Epithelial cell of esophagus (primary cell): ENCODE measurements around the gene CEP20.

Experiments
- DNase-seq: peaks from one replicate; pipeline ENCODE4 v3.0.0; 2010; ENCODE audit warnings: low read depth
- H3K4me3 ChIP-seq: 2 replicates; pipeline ENCODE4 v1.5.1; 2011; ENCODE audit warnings: mild to moderate bottlenecking, low read length, control low read depth
- TF ChIP-seq, protein P1 (sequence below): IDR thresholded peaks from 2 replicates; pipeline ENCODE4 v1.5.1; 2011; ENCODE audit warnings: low read depth, mild to moderate bottlenecking, low read length, control low read depth, inconsistent platforms; ENCODE audit not compliant: insufficient read depth; ENCODE audit errors: missing control alignments

Gene CEP20

DNA sequence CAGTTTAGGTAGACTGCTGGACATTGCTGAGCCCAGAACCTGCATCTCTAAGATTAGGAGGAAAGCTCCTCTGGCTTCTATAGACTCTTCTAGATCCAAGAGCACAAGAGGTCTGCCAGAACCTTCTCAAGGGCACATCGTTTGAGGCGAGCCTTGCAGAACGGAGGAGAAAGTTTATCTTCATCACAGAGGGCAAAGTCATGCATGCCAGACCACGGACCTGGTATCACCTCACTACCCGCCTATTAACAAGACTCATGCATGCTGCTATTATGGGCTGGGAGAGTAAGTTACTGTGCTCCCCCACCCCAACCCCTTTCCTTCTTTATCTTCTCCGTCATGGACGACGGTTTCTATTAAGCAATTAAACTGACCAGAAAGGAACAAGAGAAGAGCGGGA lies 54.9 kb downstream of the CEP20 start:
- TF ChIP-seq, protein P1, sequence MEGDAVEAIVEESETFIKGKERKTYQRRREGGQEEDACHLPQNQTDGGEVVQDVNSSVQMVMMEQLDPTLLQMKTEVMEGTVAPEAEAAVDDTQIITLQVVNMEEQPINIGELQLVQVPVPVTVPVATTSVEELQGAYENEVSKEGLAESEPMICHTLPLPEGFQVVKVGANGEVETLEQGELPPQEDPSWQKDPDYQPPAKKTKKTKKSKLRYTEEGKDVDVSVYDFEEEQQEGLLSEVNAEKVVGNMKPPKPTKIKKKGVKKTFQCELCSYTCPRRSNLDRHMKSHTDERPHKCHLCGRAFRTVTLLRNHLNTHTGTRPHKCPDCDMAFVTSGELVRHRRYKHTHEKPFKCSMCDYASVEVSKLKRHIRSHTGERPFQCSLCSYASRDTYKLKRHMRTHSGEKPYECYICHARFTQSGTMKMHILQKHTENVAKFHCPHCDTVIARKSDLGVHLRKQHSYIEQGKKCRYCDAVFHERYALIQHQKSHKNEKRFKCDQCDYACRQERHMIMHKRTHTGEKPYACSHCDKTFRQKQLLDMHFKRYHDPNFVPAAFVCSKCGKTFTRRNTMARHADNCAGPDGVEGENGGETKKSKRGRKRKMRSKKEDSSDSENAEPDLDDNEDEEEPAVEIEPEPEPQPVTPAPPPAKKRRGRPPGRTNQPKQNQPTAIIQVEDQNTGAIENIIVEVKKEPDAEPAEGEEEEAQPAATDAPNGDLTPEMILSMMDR = no peak
- H3K4me3 ChIP-seq = no peak overlapping the region
- DNase-seq = no peak

DNA sequence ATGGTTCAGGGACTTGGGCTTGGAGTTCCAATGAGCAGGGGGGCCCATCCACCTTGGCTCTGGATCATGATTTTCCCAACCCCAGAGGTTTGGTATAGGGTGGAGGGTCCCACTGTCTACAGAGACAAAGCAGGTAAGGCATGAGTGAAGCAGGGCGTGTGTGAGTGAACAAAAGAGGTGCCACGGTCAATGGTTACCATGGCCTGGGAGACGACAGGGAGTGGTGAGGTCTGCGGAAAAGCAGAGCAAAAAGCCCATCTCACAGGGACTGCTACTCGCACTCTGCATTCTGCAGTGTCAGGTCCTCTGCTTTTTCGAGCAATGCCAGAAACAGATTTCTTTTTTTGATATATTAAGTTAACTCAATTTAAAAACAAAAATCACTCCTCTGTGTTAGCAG lies 56.2 kb downstream of the CEP20 start:
- DNase-seq = no peak
- no peak overlapping the region for H3K4me3 ChIP-seq
- TF ChIP-seq, protein P1 = no peak

DNA sequence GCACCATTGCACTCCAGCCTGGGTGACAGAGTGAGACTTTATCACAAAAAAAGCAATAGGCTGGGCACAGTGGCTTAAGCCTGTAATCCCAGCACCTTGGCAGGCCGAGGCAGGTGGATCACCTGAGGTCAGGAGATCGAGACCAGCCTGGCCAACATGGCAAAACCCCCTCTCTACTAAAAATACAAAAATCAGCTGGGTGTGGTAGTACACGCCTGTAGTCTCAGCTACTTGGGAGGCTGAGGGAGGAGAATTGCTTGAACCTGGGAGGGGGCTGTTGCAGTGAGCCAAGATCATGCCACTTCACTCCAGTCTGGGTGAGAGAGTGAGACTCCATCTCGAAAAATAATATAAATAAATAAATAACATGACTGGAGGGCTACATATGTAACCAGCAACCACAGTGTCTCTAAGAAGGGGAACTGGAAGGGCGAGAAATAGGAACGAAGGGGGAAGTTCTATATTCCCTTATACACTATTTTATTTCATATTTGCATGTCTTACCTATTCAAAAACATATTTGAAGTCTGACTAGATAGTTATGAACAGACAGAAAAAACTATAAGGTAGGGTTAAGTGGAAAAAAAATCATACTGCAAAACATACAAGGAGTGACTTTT lies 57.5 kb downstream of the CEP20 start:
- TF ChIP-seq, protein P1 = no peak
- DNase-seq = no peak
- H3K4me3 ChIP-seq = no peak overlapping the region

DNA sequence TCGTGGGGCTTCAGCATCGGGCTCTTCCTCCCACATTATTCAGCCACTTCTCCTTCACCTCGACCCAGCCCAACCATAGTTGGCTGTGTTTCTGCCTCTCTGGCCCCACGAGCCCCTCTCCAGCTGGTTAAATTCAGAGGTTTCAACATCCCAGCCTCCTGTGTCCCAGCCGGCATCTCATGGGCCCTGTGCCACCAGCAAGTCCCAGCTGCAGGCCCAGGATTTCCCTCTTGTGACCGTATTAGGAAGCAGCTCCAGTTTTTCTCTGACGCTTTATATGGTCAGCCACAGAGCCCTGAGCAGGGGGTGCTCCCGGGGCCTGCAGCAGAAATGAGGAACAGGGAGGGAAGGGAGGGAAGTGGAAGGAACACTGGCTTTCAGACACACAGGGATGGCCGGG lies 58.9 kb downstream of the CEP20 start:
- no peak overlapping the region for H3K4me3 ChIP-seq
- DNase-seq = no peak
- TF ChIP-seq, protein P1 = no peak

DNA sequence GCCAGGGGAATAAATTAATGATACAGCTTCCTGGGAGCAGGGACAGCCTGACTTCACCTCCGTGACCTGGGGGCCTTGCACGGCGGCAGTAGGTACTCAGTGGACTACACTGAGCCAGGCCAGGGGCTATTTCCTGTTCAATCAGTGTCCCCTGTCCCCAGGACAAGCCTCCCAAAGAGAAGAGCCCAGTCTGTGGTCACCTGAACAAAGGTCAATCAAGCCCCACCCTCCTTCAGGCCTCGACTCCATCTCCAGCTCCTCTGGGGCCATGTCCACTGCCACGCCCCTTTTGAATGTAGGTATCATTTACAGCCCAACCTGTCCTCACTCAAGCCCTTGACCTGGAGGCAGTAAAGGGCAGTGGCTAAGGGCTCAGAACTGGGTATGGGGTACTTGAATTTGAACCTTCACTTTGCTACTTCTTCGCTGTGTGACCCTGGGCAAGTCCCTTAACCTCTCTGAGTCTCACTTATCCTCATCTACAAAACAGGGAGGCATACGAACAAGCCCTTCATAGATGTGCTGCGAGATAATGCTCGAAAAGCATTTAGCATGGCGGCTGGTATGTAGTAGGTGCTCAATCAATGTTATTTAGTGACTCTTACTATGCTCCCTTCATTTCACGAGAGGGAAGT lies 60.6 kb downstream of the CEP20 start:
- TF ChIP-seq, protein P1 = no peak
- no peak overlapping the region for H3K4me3 ChIP-seq
- DNase-seq = no peak

DNA sequence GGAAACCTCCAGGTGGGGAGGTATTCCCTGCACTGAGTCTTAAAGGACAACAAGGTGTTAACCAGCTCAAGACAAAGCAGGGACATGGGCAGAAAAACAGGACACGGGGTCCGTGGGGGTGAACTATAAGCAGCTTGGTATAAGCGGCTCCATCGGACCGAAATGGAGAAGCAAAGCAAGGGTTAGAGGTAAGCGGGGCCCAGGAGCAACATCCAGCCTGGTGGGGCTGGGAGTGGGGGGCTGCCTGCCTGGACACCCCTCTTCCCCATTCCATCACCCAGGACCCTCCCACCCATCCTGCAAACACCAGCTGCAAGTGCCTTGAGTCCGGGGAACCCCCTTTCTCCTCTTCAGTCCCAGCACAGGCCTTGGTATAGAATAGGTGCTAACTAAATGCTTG lies 61.1 kb downstream of the CEP20 start:
- no peak for DNase-seq
- no peak overlapping the region for H3K4me3 ChIP-seq
- TF ChIP-seq, protein P1 = no peak

DNA sequence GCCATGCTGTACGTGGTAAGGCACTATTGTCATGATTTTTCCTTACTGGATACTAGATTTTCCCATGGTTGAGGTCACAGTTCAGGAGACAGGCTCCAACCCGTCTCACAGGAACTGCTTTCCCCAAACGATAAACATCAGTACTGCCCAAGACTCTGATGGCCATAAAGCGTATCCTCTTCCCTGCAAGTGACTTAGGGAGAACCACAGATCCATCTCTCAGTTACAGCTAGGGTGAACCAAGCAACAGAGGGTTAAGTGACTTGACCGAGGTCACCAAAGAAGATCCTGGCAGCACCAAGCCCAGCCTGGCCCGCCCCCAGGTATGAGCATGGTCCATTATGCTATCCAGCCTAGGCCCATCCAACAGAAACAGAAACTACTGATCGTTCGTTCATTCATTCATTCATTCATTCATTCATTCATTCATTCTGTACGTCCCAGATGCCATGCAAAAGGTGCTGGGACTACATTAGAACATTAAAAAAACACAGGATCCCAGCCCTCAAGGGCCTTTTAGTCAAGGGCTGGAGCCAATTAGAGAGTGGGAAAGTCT lies 62.6 kb downstream of the CEP20 start:
- H3K4me3 ChIP-seq = no peak overlapping the region
- TF ChIP-seq, protein P1 = no peak
- DNase-seq = no peak
